Uterus (tissue), 2 donors: ENCODE data around the gene DEAF1.

Experiments used
- POLR2A ChIP-seq, 2 donors: fragments of 450-650 bp; IDR thresholded peaks; one replicate each; pipeline ENCODE4 v1.6.1; 2016; ENCODE audit warnings: antibody characterized with exemption in 2 of 2, mild to moderate bottlenecking in 1 of 2, moderate library complexity in 1 of 2
- TF ChIP-seq, protein P1 (sequence below), 4 experiments: fragments of 200-600 bp in 2 of 4; fragments of 450-650 bp in 2 of 4; sonication (generic) in 2 of 4; IDR thresholded peaks; one replicate each; pipeline ENCODE4 v1.5.1; 2016 to 2019; ENCODE audit warnings: antibody characterized with exemption in 4 of 4, mild to moderate bottlenecking in 2 of 4, moderate library complexity in 1 of 4

GRCh38 chr11:688681-689080 lies 6.3 kb downstream of the DEAF1 start:
- no peak for TF ChIP-seq POLR2A (IDR thresholded peaks at IDR 0.05)
- TF ChIP-seq, protein P1, sequence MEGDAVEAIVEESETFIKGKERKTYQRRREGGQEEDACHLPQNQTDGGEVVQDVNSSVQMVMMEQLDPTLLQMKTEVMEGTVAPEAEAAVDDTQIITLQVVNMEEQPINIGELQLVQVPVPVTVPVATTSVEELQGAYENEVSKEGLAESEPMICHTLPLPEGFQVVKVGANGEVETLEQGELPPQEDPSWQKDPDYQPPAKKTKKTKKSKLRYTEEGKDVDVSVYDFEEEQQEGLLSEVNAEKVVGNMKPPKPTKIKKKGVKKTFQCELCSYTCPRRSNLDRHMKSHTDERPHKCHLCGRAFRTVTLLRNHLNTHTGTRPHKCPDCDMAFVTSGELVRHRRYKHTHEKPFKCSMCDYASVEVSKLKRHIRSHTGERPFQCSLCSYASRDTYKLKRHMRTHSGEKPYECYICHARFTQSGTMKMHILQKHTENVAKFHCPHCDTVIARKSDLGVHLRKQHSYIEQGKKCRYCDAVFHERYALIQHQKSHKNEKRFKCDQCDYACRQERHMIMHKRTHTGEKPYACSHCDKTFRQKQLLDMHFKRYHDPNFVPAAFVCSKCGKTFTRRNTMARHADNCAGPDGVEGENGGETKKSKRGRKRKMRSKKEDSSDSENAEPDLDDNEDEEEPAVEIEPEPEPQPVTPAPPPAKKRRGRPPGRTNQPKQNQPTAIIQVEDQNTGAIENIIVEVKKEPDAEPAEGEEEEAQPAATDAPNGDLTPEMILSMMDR (IDR thresholded peaks at IDR 0.05), result no peak
